H9 (cell line): ENCODE results near the gene MTA2. TPM values are rescaled to one million over a fixed set of nuclear protein-coding genes. Genes with fewer than 3 reads are reported as not detected.
A peak's percentile ranks its signal among the peaks of the same experiment; 100 is the strongest.

Experiments
- DNase-seq: peaks from one replicate; pipeline ENCODE4 v3.0.0-alpha.2; 2017
- H2AFZ ChIP-seq: one replicate; pipeline ENCODE4 v1.6.1; 2013; ENCODE audit warnings: mild to moderate bottlenecking, low read length, control low read depth, moderate library complexity
- H2AK5ac ChIP-seq: 2 replicates; pipeline ENCODE4 v1.6.1; 2013; ENCODE audit warnings: low read length, control low read depth, mixed read lengths; ENCODE audit not compliant: insufficient read length
- H2BK120ac ChIP-seq: one replicate; pipeline ENCODE4 v1.6.1; 2013; ENCODE audit warnings: low read depth, mild to moderate bottlenecking, low read length, control low read depth, inconsistent platforms; ENCODE audit not compliant: poor library complexity, severe bottlenecking
- H2BK12ac ChIP-seq: 2 replicates; pipeline ENCODE4 v1.6.1; 2013; ENCODE audit warnings: low read length, control low read depth, mixed read lengths, low read depth; ENCODE audit not compliant: insufficient read length
- H2BK15ac ChIP-seq: 2 replicates; pipeline ENCODE4 v1.6.1; 2013; ENCODE audit warnings: low read depth, low read length, control low read depth
- H2BK20ac ChIP-seq: one replicate; pipeline ENCODE4 v1.6.1; 2013; ENCODE audit warnings: low read depth, mild to moderate bottlenecking, low read length, control low read depth, inconsistent platforms; ENCODE audit not compliant: poor library complexity, severe bottlenecking
- H2BK5ac ChIP-seq: 2 replicates; pipeline ENCODE4 v1.6.1; 2013; ENCODE audit warnings: low read length, control low read depth, mixed read lengths; ENCODE audit not compliant: insufficient read length
- H3K14ac ChIP-seq: 2 replicates; pipeline ENCODE4 v1.6.1; 2013; ENCODE audit warnings: low read length, control low read depth; ENCODE audit not compliant: insufficient read depth
- H3K18ac ChIP-seq: 2 replicates; pipeline ENCODE4 v1.6.1; 2013; ENCODE audit warnings: low read depth, mild to moderate bottlenecking, mixed read lengths, low read length, control low read depth; ENCODE audit not compliant: insufficient read length
- H3K23ac ChIP-seq: 2 replicates; pipeline ENCODE4 v1.6.1; 2013; ENCODE audit warnings: low read length, control low read depth, mixed read lengths, low read depth; ENCODE audit not compliant: insufficient read length
- H3K23me2 ChIP-seq: 2 replicates; pipeline ENCODE4 v1.6.1; 2013; ENCODE audit warnings: low read depth, mild to moderate bottlenecking, mixed read lengths, low read length, control low read depth; ENCODE audit not compliant: insufficient read length, poor library complexity, severe bottlenecking
- H3K27ac ChIP-seq: 2 replicates; pipeline ENCODE4 v1.5.1; 2013; ENCODE audit warnings: low read length, control low read depth, mixed read lengths, low read depth; ENCODE audit not compliant: insufficient read length
- H3K27me3 ChIP-seq: 2 replicates; pipeline ENCODE4 v1.6.1; 2013; ENCODE audit warnings: low read length, control low read depth, inconsistent platforms; ENCODE audit not compliant: insufficient read depth
- H3K4ac ChIP-seq: 2 replicates; pipeline ENCODE4 v1.6.1; 2013; ENCODE audit warnings: low read depth, mild to moderate bottlenecking, control low read depth, inconsistent platforms, low read length, moderate library complexity
- H3K4me1 ChIP-seq: 2 replicates; pipeline ENCODE4 v1.6.1; 2013; ENCODE audit warnings: low read length, control low read depth, inconsistent platforms; ENCODE audit not compliant: insufficient read depth
- H3K4me2 ChIP-seq: 2 replicates; pipeline ENCODE4 v1.6.1; 2013; ENCODE audit warnings: low read length, control low read depth, mixed read lengths; ENCODE audit not compliant: insufficient read length, insufficient read depth
- H3K56ac ChIP-seq: 2 replicates; pipeline ENCODE4 v1.6.1; 2013; ENCODE audit warnings: low read depth, mild to moderate bottlenecking, mixed read lengths, low read length, control low read depth; ENCODE audit not compliant: insufficient read length
- H3K79me1 ChIP-seq: 2 replicates; pipeline ENCODE4 v1.6.1; 2013; ENCODE audit warnings: low read depth, mild to moderate bottlenecking, moderate library complexity, low read length, control low read depth, inconsistent platforms; ENCODE audit not compliant: insufficient read depth, poor library complexity, severe bottlenecking
- H3K79me2 ChIP-seq: 2 replicates; pipeline ENCODE4 v1.6.1; 2013; ENCODE audit warnings: low read length, control low read depth, inconsistent platforms; ENCODE audit not compliant: insufficient read depth
- H3K9ac ChIP-seq: 2 replicates; pipeline ENCODE4 v1.6.1; 2013; ENCODE audit warnings: low read length, control low read depth, mixed read lengths; ENCODE audit not compliant: insufficient read length; ENCODE audit errors: extremely low read depth
- H3K9me3 ChIP-seq: one replicate; pipeline ENCODE4 v1.6.1; 2013; ENCODE audit warnings: low read depth, low read length, inconsistent platforms; ENCODE audit not compliant: control insufficient read depth
- H3T11ph ChIP-seq: one replicate; pipeline ENCODE4 v1.6.1; 2013; ENCODE audit warnings: mild to moderate bottlenecking, low read length, control low read depth, inconsistent platforms
- H4K20me1 ChIP-seq: one replicate; pipeline ENCODE4 v1.6.1; 2013; ENCODE audit not compliant: control insufficient read depth, insufficient read length, insufficient read depth
- H4K5ac ChIP-seq: 2 replicates; pipeline ENCODE4 v1.6.1; 2013; ENCODE audit warnings: low read depth, mild to moderate bottlenecking, mixed read lengths, low read length, control low read depth; ENCODE audit not compliant: insufficient read length
- H4K8ac ChIP-seq: replicated peaks from 2 replicates; pipeline ENCODE4 v1.6.1; 2013; ENCODE audit warnings: low read length, control low read depth, mixed read lengths, low read depth; ENCODE audit not compliant: insufficient read length
- H4K91ac ChIP-seq: 2 replicates; pipeline ENCODE4 v1.6.1; 2013; ENCODE audit warnings: low read depth, mild to moderate bottlenecking, moderate library complexity, mixed read lengths, low read length, control low read depth; ENCODE audit not compliant: insufficient read length
- H3K27ac Mint-ChIP-seq, 3 experiments: 2 replicates in 2 of 3; 3 replicates in 1 of 3; pipeline ENCODE4 v1.8.0; 2020 to 2021; ENCODE audit warnings: mixed read lengths in 3 of 3, mild to moderate bottlenecking in 1 of 3, moderate library complexity in 1 of 3
- H3K27me3 Mint-ChIP-seq: 2 replicates; pipeline ENCODE4 v1.8.0; 2021; ENCODE audit warnings: low read depth, mild to moderate bottlenecking, moderate library complexity, mixed read lengths
- H3K36me3 Mint-ChIP-seq, 3 experiments: 2 replicates in 2 of 3; 3 replicates in 1 of 3; pipeline ENCODE4 v1.8.0; 2020 to 2021; ENCODE audit warnings: low read depth in 3 of 3, mixed read lengths in 3 of 3; ENCODE audit not compliant: insufficient read depth in 1 of 3
- H3K4me1 Mint-ChIP-seq, 2 experiments: 2 replicates each; pipeline ENCODE4 v1.8.0; 2020; ENCODE audit warnings: mixed read lengths in 2 of 2
- H3K4me3 Mint-ChIP-seq, 2 experiments: 2 replicates in 1 of 2; 3 replicates in 1 of 2; pipeline ENCODE4 v1.8.0; 2020 to 2021; ENCODE audit warnings: mild to moderate bottlenecking in 2 of 2, mixed read lengths in 2 of 2, moderate library complexity in 1 of 2
- H3K9me3 Mint-ChIP-seq, 2 experiments: 2 replicates in 1 of 2; 3 replicates in 1 of 2; pipeline ENCODE4 v1.8.0; 2020; ENCODE audit warnings: mild to moderate bottlenecking in 2 of 2, mixed read lengths in 2 of 2, moderate library complexity in 1 of 2
- WGBS: extraction: QIAGEN DNeasy Blood & Tissue Kit; methylation state at CpG from one replicate; pipeline ENCODE4 v1.1.7; 2013; ENCODE audit warnings: missing lambda C conversion rate, low lambda C conversion rate, mixed read lengths; ENCODE audit not compliant: insufficient read length; ENCODE audit errors: extremely low coverage; 5-methylcytosine and 5-hydroxymethylcytosine counted together
- total RNA-seq: library from RNA; stranded (reverse); gene quantifications from 2 replicates; pipeline ENCODE4 v1.2.1, GENCODE V29; 2021
- TF ChIP-seq, protein P1 (sequence below): fragments of 200-600 bp; sonication (generic); conservative IDR thresholded peaks from 3 replicates; pipeline ENCODE4 v1.8.0; 2021; ENCODE audit warnings: antibody characterized with exemption, mild to moderate bottlenecking

MTA2 gene
- total RNA-seq, 1 experiment from 2014 or later, result 143 TPM

DNA sequence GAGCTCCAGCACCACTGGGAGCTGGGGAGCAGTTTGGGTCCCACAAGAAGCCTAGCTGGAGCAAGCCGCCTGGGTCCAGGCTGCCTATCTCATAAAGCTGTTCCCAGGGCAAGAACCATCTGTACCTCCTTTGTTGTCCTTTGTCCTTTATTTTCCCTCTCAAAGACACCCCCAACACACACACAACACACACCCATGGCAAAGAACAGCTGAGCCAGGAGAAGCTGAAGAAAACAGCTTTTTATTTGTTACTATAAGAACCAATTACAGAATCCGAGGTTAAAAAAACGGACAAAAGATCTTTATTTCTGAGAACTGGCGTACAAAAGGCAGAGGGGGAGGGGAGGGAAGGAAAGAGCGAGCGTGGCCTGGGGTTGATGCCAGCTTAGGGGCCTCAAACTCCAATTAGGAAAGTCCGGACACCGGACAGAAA, 8.7 kb downstream of the MTA2 start:
- Histone ChIP-seq H3K18ac (no peak overlapping the region), H4K5ac (no peak overlapping the region), H3K9ac (no peak overlapping the region), H3K56ac (no peak overlapping the region), H3K27me3 (no peaks in the 10 kb centered on the region), H3K9me3 (no peaks in the 10 kb centered on the region), H3K23me2 (peaks cover 5% of the 10 kb centered on the region), H2BK12ac (no peak overlapping the region), H3K4me1 (no peaks in the 10 kb centered on the region; the same call in 1 of the 2 replicates), H4K91ac (no peak overlapping the region), H2AK5ac (no peak overlapping the region), H3K79me1 (no peaks in the 10 kb centered on the region), H3T11ph (no peak overlapping the region), H3K14ac (no peak overlapping the region), H3K23ac (no peak overlapping the region), H2BK120ac (no peak overlapping the region), H3K4me2 (no peak overlapping the region), H3K79me2 (no peaks in the 10 kb centered on the region), H2BK5ac (no peak overlapping the region), H4K8ac (no peak overlapping the region), H4K20me1 (no peaks in the 10 kb centered on the region), H3K4ac (no peak overlapping the region), H2BK15ac (no peak overlapping the region), H3K27ac (no peak overlapping the region), H2BK20ac (no peak overlapping the region), H2AFZ (no peak overlapping the region)
- no peaks in the 10 kb centered on the region for H3K9me3 Mint-ChIP-seq
- H3K27me3 Mint-ChIP-seq, result no peaks in the 10 kb centered on the region
- peak overlapping the region in 2 of 3 experiments; percentile 9 to 75; a peak in 2 of 7 replicates for H3K27ac Mint-ChIP-seq
- H3K4me3 Mint-ChIP-seq, result peak overlapping the region in 1 of 2 experiments; percentile 66; a peak in 3 of 5 replicates
- peaks cover 35 to 66% (median 61%) of the 10 kb centered on the region in 3 experiments for H3K36me3 Mint-ChIP-seq
- no CpG with 5 or more reads among the region's 8 CpGs for WGBS
- no peak for DNase-seq
- TF ChIP-seq, protein P1, sequence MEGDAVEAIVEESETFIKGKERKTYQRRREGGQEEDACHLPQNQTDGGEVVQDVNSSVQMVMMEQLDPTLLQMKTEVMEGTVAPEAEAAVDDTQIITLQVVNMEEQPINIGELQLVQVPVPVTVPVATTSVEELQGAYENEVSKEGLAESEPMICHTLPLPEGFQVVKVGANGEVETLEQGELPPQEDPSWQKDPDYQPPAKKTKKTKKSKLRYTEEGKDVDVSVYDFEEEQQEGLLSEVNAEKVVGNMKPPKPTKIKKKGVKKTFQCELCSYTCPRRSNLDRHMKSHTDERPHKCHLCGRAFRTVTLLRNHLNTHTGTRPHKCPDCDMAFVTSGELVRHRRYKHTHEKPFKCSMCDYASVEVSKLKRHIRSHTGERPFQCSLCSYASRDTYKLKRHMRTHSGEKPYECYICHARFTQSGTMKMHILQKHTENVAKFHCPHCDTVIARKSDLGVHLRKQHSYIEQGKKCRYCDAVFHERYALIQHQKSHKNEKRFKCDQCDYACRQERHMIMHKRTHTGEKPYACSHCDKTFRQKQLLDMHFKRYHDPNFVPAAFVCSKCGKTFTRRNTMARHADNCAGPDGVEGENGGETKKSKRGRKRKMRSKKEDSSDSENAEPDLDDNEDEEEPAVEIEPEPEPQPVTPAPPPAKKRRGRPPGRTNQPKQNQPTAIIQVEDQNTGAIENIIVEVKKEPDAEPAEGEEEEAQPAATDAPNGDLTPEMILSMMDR, result no peak
- H3K4me1 Mint-ChIP-seq, result peaks cover 21 to 25% of the 10 kb centered on the region in 2 experiments
